ELR (cell line): ENCODE measurements around the gene CCL4.
"Not testable (repeated sequence)": the region's sequence is repeated elsewhere in the genome, so short reads cannot be mapped to it uniquely, and the experiment has no call there.

Experiments
- DNase-seq: peaks from one replicate; pipeline ENCODE4 v3.0.0-alpha.2; 2015; ENCODE audit warnings: low read depth

The CCL4 gene

GRCh38 chr17:36103401-36103975, at the start of gene CCL4:
Gene CCL4, plus strand, starts transcription at chr17:36103827. Its CDS starts 79 bp downstream, at chr17:36103906.
- not testable (repeated sequence) for DNase-seq

- DNase-seq, result no peak
Observed at GRCh38 chr17:36055171-36055570, 48.5 kb upstream of the CCL4 start.

GRCh38 chr17:36055921-36056520, 47.6 kb upstream of the CCL4 start:
- DNase-seq, result no peak

- DNase-seq, result no peak
Observed at GRCh38 chr17:36057911-36058310, 45.7 kb upstream of the CCL4 start.

- no peak for DNase-seq
Observed at GRCh38 chr17:36059406-36059805, 44.2 kb upstream of the CCL4 start.

- DNase-seq, result no peak
Observed at GRCh38 chr17:36060816-36061215, 42.8 kb upstream of the CCL4 start.

- no peak for DNase-seq
Observed at GRCh38 chr17:36063786-36064541, 39.7 kb upstream of the CCL4 start, which contains the start of gene CCL18. Gene CCL18, plus strand, starts transcription at chr17:36064272. Its CDS starts 71 bp downstream, at chr17:36064343.

GRCh38 chr17:36066365-36066985, 37.2 kb upstream of the CCL4 start:
- DNase-seq, result no peak

GRCh38 chr17:36068524-36068923, 35.1 kb upstream of the CCL4 start:
- DNase-seq, result no peak

GRCh38 chr17:36069136-36069535, 34.5 kb upstream of the CCL4 start:
- no peak for DNase-seq

- no peak for DNase-seq
Observed at GRCh38 chr17:36070427-36070826, 33.2 kb upstream of the CCL4 start.

- DNase-seq, result no peak
Observed at GRCh38 chr17:36071751-36072150, 31.9 kb upstream of the CCL4 start.

- DNase-seq, result peak; percentile 48
Observed at GRCh38 chr17:36072431-36073121, 31.1 kb upstream of the CCL4 start.

GRCh38 chr17:36074365-36074764, 29.3 kb upstream of the CCL4 start:
- DNase-seq, result no peak

- DNase-seq, result not testable (repeated sequence)
Observed at GRCh38 chr17:36081681-36082471, 21.8 kb upstream of the CCL4 start.

- DNase-seq, result not testable (repeated sequence)
Observed at GRCh38 chr17:36082482-36083120, 21.0 kb upstream of the CCL4 start.

GRCh38 chr17:36083691-36084090, 19.9 kb upstream of the CCL4 start:
- DNase-seq, result not testable (repeated sequence)

GRCh38 chr17:36085765-36086164, 17.9 kb upstream of the CCL4 start:
- DNase-seq, result no peak

- no peak for DNase-seq
Observed at GRCh38 chr17:36086791-36087190, 16.8 kb upstream of the CCL4 start.

- not testable (repeated sequence) for DNase-seq
Observed at GRCh38 chr17:36087471-36087870, 16.2 kb upstream of the CCL4 start.
